ENCODE data around the gene SPRN.

The SPRN gene

DNA sequence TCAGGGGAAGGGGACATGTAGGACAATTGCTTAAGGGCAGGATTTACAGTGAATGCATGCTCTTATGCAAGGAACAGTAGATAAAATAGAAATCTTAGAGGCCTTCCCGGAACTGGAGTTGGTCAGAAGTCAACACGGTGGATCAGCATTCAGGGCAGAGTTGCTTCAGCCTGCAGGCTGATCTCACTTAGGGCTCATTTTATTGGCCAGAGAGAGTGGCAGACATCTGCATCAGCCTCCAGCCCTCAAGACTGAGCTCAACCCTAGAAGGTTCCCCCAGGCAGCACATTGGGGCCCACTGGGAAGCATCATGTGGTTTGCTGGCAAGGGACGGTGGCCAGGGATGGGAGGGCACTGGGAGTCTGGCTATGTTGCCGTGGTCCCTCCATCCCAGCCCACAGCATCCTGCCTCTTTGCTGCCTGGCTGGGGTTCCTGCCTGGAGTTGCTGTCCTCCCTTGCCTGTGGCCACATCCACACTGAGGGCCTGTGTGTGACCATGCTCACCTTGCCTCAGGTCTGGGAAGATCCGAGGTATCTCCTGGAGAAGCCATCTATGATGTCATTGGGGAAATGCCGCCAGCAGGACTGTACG, 42.4 kb upstream of the SPRN start:
- H3K9me3 ChIP-seq (ENCODE audit: severe bottlenecking), result no peaks in the 10 kb centered on the region
- no peak overlapping the region for H3K27ac ChIP-seq
- H3K4me3 ChIP-seq (ENCODE audit: low read depth, low read length), result no peak overlapping the region
- H3K36me3 ChIP-seq, result no peaks in the 10 kb centered on the region
- no peaks in the 10 kb centered on the region for H3K27me3 ChIP-seq (ENCODE audit: insufficient read depth, low read depth, severe bottlenecking)
- no peak for DNase-seq
- no peak for TF ChIP-seq CTCF (IDR thresholded peaks at IDR 0.05; ENCODE audit: low read depth, low read length)

DNA sequence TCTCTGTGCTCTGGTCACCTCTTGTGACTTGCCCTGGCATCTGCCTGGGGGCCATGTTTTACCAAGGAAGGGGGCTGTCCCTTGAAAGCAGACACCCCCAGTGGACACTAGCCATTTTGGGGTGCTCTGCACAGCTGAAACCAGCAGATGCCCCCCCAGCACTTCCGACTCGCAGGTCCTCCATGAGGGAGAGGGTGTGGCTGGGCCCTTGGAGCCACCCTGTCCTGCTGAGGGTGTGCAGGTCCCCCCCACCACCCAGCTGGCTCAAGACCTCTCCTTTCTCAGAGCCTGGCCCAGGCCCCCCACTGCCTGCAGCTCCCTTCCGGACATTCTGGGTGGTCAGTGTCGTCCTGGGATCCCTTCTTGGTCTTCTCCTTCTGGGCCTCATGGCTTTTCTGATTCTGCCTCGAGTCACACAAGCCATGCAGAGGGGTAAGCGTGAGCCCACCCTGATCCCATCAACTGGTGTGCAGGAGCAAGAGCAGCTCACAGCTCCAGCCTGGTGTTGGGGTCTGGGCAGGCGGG, 41.6 kb upstream of the SPRN start:
- no peak for TF ChIP-seq CTCF (IDR thresholded peaks at IDR 0.05; ENCODE audit: low read depth, low read length)

DNA sequence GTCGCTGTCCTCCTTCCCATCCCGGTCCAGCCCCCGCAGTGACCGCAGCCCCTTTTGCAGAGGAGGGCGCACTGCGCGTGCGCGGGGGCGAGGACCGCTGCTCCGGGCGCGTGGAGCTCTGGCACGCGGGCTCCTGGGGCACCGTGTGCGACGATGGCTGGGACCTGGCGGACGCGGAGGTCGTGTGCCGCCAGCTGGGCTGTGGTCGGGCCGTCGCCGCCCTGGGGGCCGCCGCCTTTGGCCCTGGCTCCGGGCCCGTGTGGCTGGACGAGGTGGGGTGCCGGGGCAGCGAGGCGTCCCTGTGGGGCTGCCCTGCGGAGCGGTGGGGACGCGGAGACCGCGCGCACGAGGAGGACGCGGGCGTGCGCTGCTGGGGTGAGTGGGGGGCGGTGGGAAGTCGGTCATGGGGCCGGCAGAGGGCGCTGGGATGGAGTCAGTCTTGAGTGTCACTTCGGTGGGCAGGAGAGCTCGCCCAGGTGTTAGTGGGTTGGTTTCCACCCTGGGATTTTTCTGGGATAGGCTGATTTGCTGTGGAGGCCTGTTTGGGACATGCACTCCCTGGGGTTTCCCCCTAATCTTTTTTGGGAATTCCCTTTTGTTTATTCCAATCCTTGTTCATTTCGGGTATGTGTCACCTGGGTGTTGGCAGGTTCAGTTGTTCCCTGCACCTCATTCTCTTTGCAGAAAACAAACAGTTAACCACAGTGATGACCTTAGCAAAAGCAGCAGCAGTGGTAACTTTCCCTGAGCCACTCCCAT, 40.9 kb upstream of the SPRN start:
- no peak for TF ChIP-seq CTCF (IDR thresholded peaks at IDR 0.05; ENCODE audit: low read depth, low read length)
- no peak overlapping the region for H3K4me3 ChIP-seq (ENCODE audit: low read depth, low read length)
- no peaks in the 10 kb centered on the region for H3K36me3 ChIP-seq
- H3K27ac ChIP-seq, result no peak overlapping the region
- no peak for DNase-seq
- H3K9me3 ChIP-seq (ENCODE audit: severe bottlenecking), result no peaks in the 10 kb centered on the region
- H3K27me3 ChIP-seq (ENCODE audit: insufficient read depth, low read depth, severe bottlenecking), result no peaks in the 10 kb centered on the region

More for the DNA sequence above, 41.6 kb upstream of the SPRN start:
- H3K27ac ChIP-seq, result no peak overlapping the region
- H3K4me3 ChIP-seq (ENCODE audit: low read depth, low read length), result no peak overlapping the region
- H3K27me3 ChIP-seq (ENCODE audit: insufficient read depth, low read depth, severe bottlenecking), result no peaks in the 10 kb centered on the region
- no peaks in the 10 kb centered on the region for H3K9me3 ChIP-seq (ENCODE audit: severe bottlenecking)
- DNase-seq, result no peak
- H3K36me3 ChIP-seq, result no peaks in the 10 kb centered on the region

GRCh38 chr10:133464582-133465031, 40.2 kb upstream of the SPRN start:
- Histone ChIP-seq H3K27me3 (ENCODE audit: insufficient read depth, low read depth, severe bottlenecking) (no peaks in the 10 kb centered on the region), H3K27ac (no peak overlapping the region), H3K9me3 (ENCODE audit: severe bottlenecking) (no peaks in the 10 kb centered on the region), H3K36me3 (no peaks in the 10 kb centered on the region), H3K4me3 (ENCODE audit: low read depth, low read length) (no peak overlapping the region)
- no peak for DNase-seq
- TF ChIP-seq CTCF (IDR thresholded peaks at IDR 0.05; ENCODE audit: low read depth, low read length), result no peak

- DNase-seq, result no peak
- Histone ChIP-seq H3K9me3 (ENCODE audit: severe bottlenecking) (no peaks in the 10 kb centered on the region), H3K36me3 (no peaks in the 10 kb centered on the region), H3K27me3 (ENCODE audit: insufficient read depth, low read depth, severe bottlenecking) (no peaks in the 10 kb centered on the region), H3K4me3 (ENCODE audit: low read depth, low read length) (no peak overlapping the region), H3K27ac (no peak overlapping the region)
- no peak for TF ChIP-seq CTCF (IDR thresholded peaks at IDR 0.05; ENCODE audit: low read depth, low read length)
Observed at GRCh38 chr10:133462512-133463305, 38.3 kb upstream of the SPRN start.
